Loucy (cell line): ENCODE measurements around the gene HOXC12.

ENCODE experiments used
- H2AFZ ChIP-seq: fragments of 200-600 bp; sonication (generic); 2 replicates; pipeline ENCODE4 v1.6.0; 2016; ENCODE audit warnings: antibody characterized with exemption, mild to moderate bottlenecking, low read length, moderate library complexity
- H3F3A ChIP-seq: fragments of 200-600 bp; 2 replicates; pipeline ENCODE4 v1.6.0; 2016; ENCODE audit warnings: antibody characterized with exemption, low read depth, mild to moderate bottlenecking
- H3K27me3 ChIP-seq: fragments of 200-600 bp; sonication (generic); 2 replicates; pipeline ENCODE4 v1.6.1; 2014; ENCODE audit warnings: low read length, mild to moderate bottlenecking; ENCODE audit not compliant: insufficient read depth, poor library complexity, severe bottlenecking
- H3K36me3 ChIP-seq: fragments of 200-600 bp; sonication (generic); 2 replicates; pipeline ENCODE4 v1.6.1; 2016; ENCODE audit warnings: low read length; ENCODE audit not compliant: insufficient read depth
- H3K4me1 ChIP-seq: fragments of 200-600 bp; sonication (generic); 2 replicates; pipeline ENCODE4 v1.5.1; 2014; ENCODE audit warnings: low read length, mild to moderate bottlenecking; ENCODE audit not compliant: insufficient read depth, poor library complexity, severe bottlenecking
- H3K4me2 ChIP-seq: fragments of 200-600 bp; sonication (generic); 2 replicates; pipeline ENCODE4 v1.6.0; 2014; ENCODE audit warnings: antibody characterized with exemption, low read length, low read depth, mild to moderate bottlenecking; ENCODE audit not compliant: poor library complexity, severe bottlenecking
- H3K4me3 ChIP-seq: fragments of 200-600 bp; sonication (generic); 2 replicates; pipeline ENCODE4 v1.5.1; 2014; ENCODE audit warnings: low read length, mild to moderate bottlenecking, mixed read lengths; ENCODE audit not compliant: poor library complexity, severe bottlenecking
- H3K79me2 ChIP-seq: fragments of 200-600 bp; sonication (generic); 2 replicates; pipeline ENCODE4 v1.6.1; 2014; ENCODE audit warnings: low read length; ENCODE audit not compliant: insufficient read depth
- H3K9ac ChIP-seq: fragments of 200-600 bp; sonication (generic); 2 replicates; pipeline ENCODE4 v1.6.0; 2014; ENCODE audit warnings: mild to moderate bottlenecking, low read depth, low read length, moderate library complexity; ENCODE audit not compliant: poor library complexity, severe bottlenecking
- H3K9me2 ChIP-seq: fragments of 200-600 bp; sonication (generic); replicated peaks from 2 replicates; pipeline ENCODE4 v1.6.1; 2016; ENCODE audit warnings: low read depth, low read length, mixed read lengths
- H3K9me3 ChIP-seq: fragments of 200-600 bp; sonication (generic); 2 replicates; pipeline ENCODE4 v1.6.1; 2014; ENCODE audit warnings: mild to moderate bottlenecking, antibody characterized with exemption, low read length, low read depth; ENCODE audit not compliant: insufficient read depth
- H4K20me1 ChIP-seq: fragments of 200-600 bp; sonication (generic); 2 replicates; pipeline ENCODE4 v1.6.0; 2014; ENCODE audit warnings: antibody characterized with exemption, low read length, mild to moderate bottlenecking; ENCODE audit not compliant: insufficient read depth, poor library complexity, severe bottlenecking
- CTCF ChIP-seq: fragments of 200-600 bp; sonication (generic); conservative IDR thresholded peaks from 2 replicates; pipeline ENCODE4 v1.5.1; 2014; ENCODE audit warnings: mild to moderate bottlenecking, antibody characterized with exemption, low read length
- EZH2phosphoT487 ChIP-seq: fragments of 200-600 bp; IDR thresholded peaks from 2 replicates; pipeline ENCODE4 v1.6.1; 2018; ENCODE audit warnings: antibody characterized with exemption, mild to moderate bottlenecking, moderate library complexity, borderline replicate concordance

HOXC12 gene

GRCh38 chr12:53955036-53955775 lies 503 bp downstream of the HOXC12 start:
- TF ChIP-seq CTCF, result no peak
- TF ChIP-seq EZH2phosphoT487, result no peak

GRCh38 chr12:53955776-53956250 lies 1.1 kb downstream of the HOXC12 start:
- Histone ChIP-seq H2AFZ (peak overlapping the region; percentile 72; the same call in 1 of the 2 replicates), H3K9me2 (no peaks in the 10 kb centered on the region), H3F3A (0 out of 2 replicates have a peak, but pooled peaks cover 3% of the 10 kb centered on the region), H3K4me1 (peaks cover 41% of the 10 kb centered on the region), H3K9me3 (no peaks in the 10 kb centered on the region), H3K79me2 (no peaks in the 10 kb centered on the region), H3K4me3 (peak overlapping the region; percentile 66), H4K20me1 (no peaks in the 10 kb centered on the region), H3K36me3 (no peaks in the 10 kb centered on the region), H3K27me3 (no peaks in the 10 kb centered on the region), H3K4me2 (peak overlapping the region; percentile 91), H3K9ac (peak overlapping the region; percentile 73)
- TF ChIP-seq EZH2phosphoT487, result no peak
- no peak for TF ChIP-seq CTCF

More at GRCh38 chr12:53955036-53955775, 503 bp downstream of the HOXC12 start:
- H3K4me1 ChIP-seq, result peaks cover 41% of the 10 kb centered on the region
- peak overlapping the region; percentile 91 for H3K4me2 ChIP-seq
- no peaks in the 10 kb centered on the region for H3K27me3 ChIP-seq
- no peaks in the 10 kb centered on the region for H3K79me2 ChIP-seq
- no peaks in the 10 kb centered on the region for H3K9me3 ChIP-seq
- no peak overlapping the region for H3K9ac ChIP-seq
- no peak overlapping the region for H3K4me3 ChIP-seq
- H2AFZ ChIP-seq, result no peak overlapping the region
- H3K36me3 ChIP-seq, result no peaks in the 10 kb centered on the region
- H3F3A ChIP-seq, result 0 out of 2 replicates have a peak, but pooled peaks cover 3% of the 10 kb centered on the region
- no peaks in the 10 kb centered on the region for H3K9me2 ChIP-seq
- no peaks in the 10 kb centered on the region for H4K20me1 ChIP-seq

- peaks cover 41% of the 10 kb centered on the region for H3K4me1 ChIP-seq
- no peaks in the 10 kb centered on the region for H3K79me2 ChIP-seq
- H3K9me3 ChIP-seq, result no peaks in the 10 kb centered on the region
- no peak for TF ChIP-seq EZH2phosphoT487
- peak; percentile 46 for TF ChIP-seq CTCF
- no peaks in the 10 kb centered on the region for H3K9me2 ChIP-seq
- H3F3A ChIP-seq, result 0 out of 2 replicates have a peak, but pooled peaks cover 3% of the 10 kb centered on the region
- H3K4me2 ChIP-seq, result peak overlapping the region; percentile 91
- peak overlapping the region; percentile 72 for H2AFZ ChIP-seq
- H3K4me3 ChIP-seq, result peak overlapping the region; percentile 66
- no peaks in the 10 kb centered on the region for H3K36me3 ChIP-seq
- H3K9ac ChIP-seq, result peak overlapping the region; percentile 73
- no peaks in the 10 kb centered on the region for H4K20me1 ChIP-seq
- no peaks in the 10 kb centered on the region for H3K27me3 ChIP-seq
Measured at GRCh38 chr12:53956251-53956887, 1.7 kb downstream of the HOXC12 start.
